GM19043 (cell line): ENCODE measurements around the gene CDH23.

Experiments
- ATAC-seq: cut with Tn5 transposase; IDR thresholded peaks from one replicate; pipeline ENCODE4 v1.9.1; 2021; ENCODE audit warnings: low read depth; ENCODE audit not compliant: unreplicated experiment

CDH23 gene

GRCh38 chr10:71727738-71728737 lies 331.3 kb downstream of the CDH23 start:
- ATAC-seq: peak; percentile 39

- no peak for ATAC-seq
These were observed 332.5 kb downstream of the CDH23 start for GRCh38 chr10:71729161-71729636.

GRCh38 chr10:71731791-71732190 lies 335.1 kb downstream of the CDH23 start:
- no peak for ATAC-seq

GRCh38 chr10:71734797-71735196 lies 338.1 kb downstream of the CDH23 start:
- ATAC-seq: no peak

GRCh38 chr10:71735709-71736569 lies 339.2 kb downstream of the CDH23 start:
- no peak for ATAC-seq

GRCh38 chr10:71736570-71736952 lies 339.8 kb downstream of the CDH23 start:
- no peak for ATAC-seq

- ATAC-seq: no peak
These were observed 340.5 kb downstream of the CDH23 start for GRCh38 chr10:71737001-71737833.

- ATAC-seq: no peak
These were observed 341.1 kb downstream of the CDH23 start for GRCh38 chr10:71737834-71738197.

GRCh38 chr10:71739358-71739900 lies 342.7 kb downstream of the CDH23 start:
- no peak for ATAC-seq

GRCh38 chr10:71740069-71740653 lies 343.4 kb downstream of the CDH23 start:
- ATAC-seq: no peak

- no peak for ATAC-seq
These were observed 344.3 kb downstream of the CDH23 start for GRCh38 chr10:71741029-71741428.

GRCh38 chr10:71741671-71742070 lies 345.0 kb downstream of the CDH23 start:
- ATAC-seq: no peak

- ATAC-seq: no peak
These were observed 345.8 kb downstream of the CDH23 start for GRCh38 chr10:71742301-71743088.

GRCh38 chr10:71743089-71743838 lies 346.5 kb downstream of the CDH23 start:
- ATAC-seq: no peak

- ATAC-seq: no peak
These were observed 347.1 kb downstream of the CDH23 start for GRCh38 chr10:71743866-71744265.

- ATAC-seq: no peak
These were observed 348.4 kb downstream of the CDH23 start for GRCh38 chr10:71744897-71745663.

GRCh38 chr10:71745664-71746250 lies 349.0 kb downstream of the CDH23 start:
- no peak for ATAC-seq
